HepG2 (cell line): ENCODE results near the gene TBC1D16. TPM values are rescaled to one million over a fixed set of nuclear protein-coding genes. Genes with fewer than 3 reads are reported as not detected.
A peak's percentile ranks its signal among the peaks of the same experiment; 100 is the strongest.

ENCODE experiments used
- AHR ChIP-seq: IDR thresholded peaks from 2 replicates; pipeline ENCODE4 v1.6.1; 2018; ENCODE audit warnings: missing genetic modification reagents, missing compliant biosample characterization
- BCL6 ChIP-seq: IDR thresholded peaks from 2 replicates; pipeline ENCODE4 v1.6.1; 2016; ENCODE audit warnings: missing genetic modification reagents, missing compliant biosample characterization
- BHLHE40 ChIP-seq: IDR thresholded peaks from 2 replicates; pipeline ENCODE4 v1.6.1; 2011; ENCODE audit warnings: low read length, improper control_type of control experiment
- CEBPB ChIP-seq: IDR thresholded peaks from 2 replicates; pipeline ENCODE4 v1.6.1; 2011; ENCODE audit warnings: low read depth, low read length, improper control_type of control experiment, borderline replicate concordance
- EED ChIP-seq: sonication (generic); formaldehyde crosslinking; IDR thresholded peaks from 2 replicates; pipeline ENCODE4 v1.5.0; 2020; ENCODE audit warnings: mild to moderate bottlenecking, missing genetic modification reagents
- PITX1 ChIP-seq: sonication (generic); formaldehyde crosslinking; IDR thresholded peaks from 2 replicates; pipeline ENCODE4 v1.5.1; 2020; ENCODE audit warnings: mild to moderate bottlenecking, missing genetic modification reagents
- RBAK ChIP-seq: sonication (generic); formaldehyde crosslinking; IDR thresholded peaks from 2 replicates; pipeline ENCODE4 v1.5.1; 2020; ENCODE audit warnings: mild to moderate bottlenecking, missing genetic modification reagents
- SALL2 ChIP-seq: sonication (generic); formaldehyde crosslinking; IDR thresholded peaks from 2 replicates; pipeline ENCODE4 v1.8.1; 2023; ENCODE audit warnings: mild to moderate bottlenecking, missing genetic modification reagents, inconsistent platforms
- SRF ChIP-seq: IDR thresholded peaks from 2 replicates; pipeline ENCODE4 v1.6.1; 2011; ENCODE audit warnings: mild to moderate bottlenecking, low read depth, low read length, moderate library complexity
- TBL1XR1 ChIP-seq: fragments of 150-350 bp; IDR thresholded peaks from 2 replicates; pipeline ENCODE4 v1.6.1; 2014; ENCODE audit warnings: borderline replicate concordance, low read length; ENCODE audit not compliant: partially characterized antibody
- ZNF766 ChIP-seq: sonication (generic); formaldehyde crosslinking; IDR thresholded peaks from 2 replicates; pipeline ENCODE4 v1.5.0; 2020; ENCODE audit warnings: missing genetic modification reagents, borderline replicate concordance
- polyA plus RNA-seq, 8 experiments: library from polyadenylated mRNA; depleted of rRNA in 3 of 8; stranded (reverse) in 7 of 8; unstranded in 1 of 8; fragments of >200 nt; fragmentation: Illumina TruSeq in 4 of 8; extraction: Trizol in 4 of 8; gene quantifications; 2 replicates each; pipeline versions ENCODE4 v1.2.1 to v1.2.3, GENCODE V29; 2011 to 2016; ENCODE audit warnings: low read depth in 4 of 8, missing spikeins in 1 of 8, mixed read lengths in 1 of 8; ENCODE audit not compliant: insufficient read depth in 1 of 8
- total RNA-seq, 5 experiments: library from RNA; depleted of rRNA; stranded (reverse); fragments of >200 nt; fragmentation: Illumina TruSeq; extraction: Trizol; gene quantifications; 2 replicates each; pipeline ENCODE4 v1.2.3, GENCODE V29; 2016; ENCODE audit warnings: low read depth in 1 of 5
- TF ChIP-seq, protein P1 (sequence below): sonication (generic); formaldehyde crosslinking; IDR thresholded peaks from 2 replicates; pipeline ENCODE4 v1.4.0; 2020; ENCODE audit warnings: missing genetic modification reagents, mild to moderate bottlenecking, borderline replicate concordance
- TF ChIP-seq, protein P2 (sequence below): sonication (generic); formaldehyde crosslinking; IDR thresholded peaks from 2 replicates; pipeline ENCODE4 v1.8.0; 2022; ENCODE audit warnings: missing genetic modification reagents, mild to moderate bottlenecking, moderate library complexity, borderline replicate concordance
- TF ChIP-seq, protein P3 (sequence below): sonication (generic); formaldehyde crosslinking; IDR thresholded peaks from 2 replicates; pipeline ENCODE4 v1.8.1; 2023; ENCODE audit warnings: mild to moderate bottlenecking, missing genetic modification reagents, borderline replicate concordance
- TF ChIP-seq, protein P4 (sequence below): sonication (generic); formaldehyde crosslinking; IDR thresholded peaks from 2 replicates; pipeline ENCODE4 v1.4.0; 2020; ENCODE audit warnings: missing genetic modification reagents
- TF ChIP-seq, protein P5 (sequence below): sonication (generic); formaldehyde crosslinking; IDR thresholded peaks from 2 replicates; pipeline ENCODE4 v1.5.0; 2020; ENCODE audit warnings: missing genetic modification reagents, mild to moderate bottlenecking, borderline replicate concordance
- TF ChIP-seq, protein P6 (sequence below): sonication (generic); formaldehyde crosslinking; IDR thresholded peaks from 2 replicates; pipeline ENCODE4 v1.4.0; 2020; ENCODE audit warnings: missing genetic modification reagents, borderline replicate concordance

Gene TBC1D16
- total and polyA plus RNA-seq, 2 of the 13 experiments (the other 11 are each of a cell fraction or from before 2014, with no cell fraction given) = 14.9 to 24.9 TPM

DNA sequence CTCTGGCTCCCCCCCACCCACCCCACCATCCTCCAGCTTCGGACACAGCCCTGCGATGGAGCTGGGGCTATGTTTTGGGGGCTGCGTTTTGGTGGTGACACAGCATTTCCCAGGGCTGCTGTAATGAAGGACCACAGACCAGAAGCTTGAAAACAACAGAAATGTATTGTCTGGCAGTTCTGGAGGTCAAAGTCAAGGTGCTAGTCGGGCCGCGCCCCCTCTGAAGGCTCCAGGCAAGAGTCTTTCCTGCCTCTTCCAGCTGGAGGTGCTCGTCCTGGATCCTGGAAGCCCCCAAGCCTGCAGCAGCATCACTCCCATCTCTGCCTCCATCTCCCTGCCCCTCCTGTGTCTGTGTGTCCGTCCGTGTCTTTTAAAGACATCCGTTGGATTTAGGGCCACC lies 50.8 kb downstream of the TBC1D16 start (continued):
- TF ChIP-seq BCL6 (CRISPR knock-in tag) = peak; percentile 59
- TF ChIP-seq, protein P1, sequence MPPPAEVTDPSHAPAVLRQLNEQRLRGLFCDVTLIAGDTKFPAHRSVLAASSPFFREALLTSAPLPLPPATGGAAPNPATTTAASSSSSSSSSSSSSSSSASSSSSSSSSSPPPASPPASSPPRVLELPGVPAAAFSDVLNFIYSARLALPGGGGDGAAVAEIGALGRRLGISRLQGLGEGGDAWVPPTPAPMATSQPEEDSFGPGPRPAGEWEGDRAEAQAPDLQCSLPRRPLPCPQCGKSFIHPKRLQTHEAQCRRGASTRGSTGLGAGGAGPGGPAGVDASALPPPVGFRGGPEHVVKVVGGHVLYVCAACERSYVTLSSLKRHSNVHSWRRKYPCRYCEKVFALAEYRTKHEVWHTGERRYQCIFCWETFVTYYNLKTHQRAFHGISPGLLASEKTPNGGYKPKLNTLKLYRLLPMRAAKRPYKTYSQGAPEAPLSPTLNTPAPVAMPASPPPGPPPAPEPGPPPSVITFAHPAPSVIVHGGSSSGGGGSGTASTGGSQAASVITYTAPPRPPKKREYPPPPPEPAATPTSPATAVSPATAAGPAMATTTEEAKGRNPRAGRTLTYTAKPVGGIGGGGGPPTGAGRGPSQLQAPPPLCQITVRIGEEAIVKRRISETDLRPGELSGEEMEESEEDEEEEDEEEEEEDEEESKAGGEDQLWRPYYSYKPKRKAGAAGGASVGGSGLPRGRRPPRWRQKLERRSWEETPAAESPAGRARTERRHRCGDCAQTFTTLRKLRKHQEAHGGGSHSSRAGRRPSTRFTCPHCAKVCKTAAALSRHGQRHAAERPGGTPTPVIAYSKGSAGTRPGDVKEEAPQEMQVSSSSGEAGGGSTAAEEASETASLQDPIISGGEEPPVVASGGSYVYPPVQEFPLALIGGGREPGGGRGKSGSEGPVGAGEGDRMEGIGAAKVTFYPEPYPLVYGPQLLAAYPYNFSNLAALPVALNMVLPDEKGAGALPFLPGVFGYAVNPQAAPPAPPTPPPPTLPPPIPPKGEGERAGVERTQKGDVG = no peak
- no peak for TF ChIP-seq BHLHE40
- TF ChIP-seq, protein P2, sequence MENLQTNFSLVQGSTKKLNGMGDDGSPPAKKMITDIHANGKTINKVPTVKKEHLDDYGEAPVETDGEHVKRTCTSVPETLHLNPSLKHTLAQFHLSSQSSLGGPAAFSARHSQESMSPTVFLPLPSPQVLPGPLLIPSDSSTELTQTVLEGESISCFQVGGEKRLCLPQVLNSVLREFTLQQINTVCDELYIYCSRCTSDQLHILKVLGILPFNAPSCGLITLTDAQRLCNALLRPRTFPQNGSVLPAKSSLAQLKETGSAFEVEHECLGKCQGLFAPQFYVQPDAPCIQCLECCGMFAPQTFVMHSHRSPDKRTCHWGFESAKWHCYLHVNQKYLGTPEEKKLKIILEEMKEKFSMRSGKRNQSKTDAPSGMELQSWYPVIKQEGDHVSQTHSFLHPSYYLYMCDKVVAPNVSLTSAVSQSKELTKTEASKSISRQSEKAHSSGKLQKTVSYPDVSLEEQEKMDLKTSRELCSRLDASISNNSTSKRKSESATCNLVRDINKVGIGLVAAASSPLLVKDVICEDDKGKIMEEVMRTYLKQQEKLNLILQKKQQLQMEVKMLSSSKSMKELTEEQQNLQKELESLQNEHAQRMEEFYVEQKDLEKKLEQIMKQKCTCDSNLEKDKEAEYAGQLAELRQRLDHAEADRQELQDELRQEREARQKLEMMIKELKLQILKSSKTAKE (CRISPR knock-in tag) = peak; percentile 83
- TF ChIP-seq, protein P3, sequence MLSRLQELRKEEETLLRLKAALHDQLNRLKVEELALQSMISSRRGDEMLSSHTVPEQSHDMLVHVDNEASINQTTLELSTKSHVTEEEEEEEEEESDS = no peak
- TF ChIP-seq, protein P4, sequence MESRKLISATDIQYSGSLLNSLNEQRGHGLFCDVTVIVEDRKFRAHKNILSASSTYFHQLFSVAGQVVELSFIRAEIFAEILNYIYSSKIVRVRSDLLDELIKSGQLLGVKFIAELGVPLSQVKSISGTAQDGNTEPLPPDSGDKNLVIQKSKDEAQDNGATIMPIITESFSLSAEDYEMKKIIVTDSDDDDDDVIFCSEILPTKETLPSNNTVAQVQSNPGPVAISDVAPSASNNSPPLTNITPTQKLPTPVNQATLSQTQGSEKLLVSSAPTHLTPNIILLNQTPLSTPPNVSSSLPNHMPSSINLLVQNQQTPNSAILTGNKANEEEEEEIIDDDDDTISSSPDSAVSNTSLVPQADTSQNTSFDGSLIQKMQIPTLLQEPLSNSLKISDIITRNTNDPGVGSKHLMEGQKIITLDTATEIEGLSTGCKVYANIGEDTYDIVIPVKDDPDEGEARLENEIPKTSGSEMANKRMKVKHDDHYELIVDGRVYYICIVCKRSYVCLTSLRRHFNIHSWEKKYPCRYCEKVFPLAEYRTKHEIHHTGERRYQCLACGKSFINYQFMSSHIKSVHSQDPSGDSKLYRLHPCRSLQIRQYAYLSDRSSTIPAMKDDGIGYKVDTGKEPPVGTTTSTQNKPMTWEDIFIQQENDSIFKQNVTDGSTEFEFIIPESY = peak; percentile 28; the same call in 1 of the 2 replicates
- TF ChIP-seq, protein P5, sequence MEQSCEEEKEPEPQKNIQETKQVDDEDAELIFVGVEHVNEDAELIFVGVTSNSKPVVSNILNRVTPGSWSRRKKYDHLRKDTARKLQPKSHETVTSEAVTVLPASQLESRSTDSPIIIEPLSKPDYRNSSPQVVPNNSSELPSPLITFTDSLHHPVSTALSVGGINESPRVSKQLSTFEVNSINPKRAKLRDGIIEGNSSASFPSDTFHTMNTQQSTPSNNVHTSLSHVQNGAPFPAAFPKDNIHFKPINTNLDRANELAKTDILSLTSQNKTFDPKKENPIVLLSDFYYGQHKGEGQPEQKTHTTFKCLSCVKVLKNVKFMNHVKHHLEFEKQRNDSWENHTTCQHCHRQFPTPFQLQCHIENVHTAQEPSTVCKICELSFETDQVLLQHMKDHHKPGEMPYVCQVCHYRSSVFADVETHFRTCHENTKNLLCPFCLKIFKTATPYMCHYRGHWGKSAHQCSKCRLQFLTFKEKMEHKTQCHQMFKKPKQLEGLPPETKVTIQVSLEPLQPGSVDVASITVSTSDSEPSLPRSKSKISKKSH (CRISPR knock-in tag) = peak; percentile 41; the same call in 1 of the 2 replicates
- TF ChIP-seq ZNF766 = no peak
- TF ChIP-seq RBAK = no peak
- no peak for TF ChIP-seq EED (CRISPR knock-in tag)
- TF ChIP-seq, protein P6, sequence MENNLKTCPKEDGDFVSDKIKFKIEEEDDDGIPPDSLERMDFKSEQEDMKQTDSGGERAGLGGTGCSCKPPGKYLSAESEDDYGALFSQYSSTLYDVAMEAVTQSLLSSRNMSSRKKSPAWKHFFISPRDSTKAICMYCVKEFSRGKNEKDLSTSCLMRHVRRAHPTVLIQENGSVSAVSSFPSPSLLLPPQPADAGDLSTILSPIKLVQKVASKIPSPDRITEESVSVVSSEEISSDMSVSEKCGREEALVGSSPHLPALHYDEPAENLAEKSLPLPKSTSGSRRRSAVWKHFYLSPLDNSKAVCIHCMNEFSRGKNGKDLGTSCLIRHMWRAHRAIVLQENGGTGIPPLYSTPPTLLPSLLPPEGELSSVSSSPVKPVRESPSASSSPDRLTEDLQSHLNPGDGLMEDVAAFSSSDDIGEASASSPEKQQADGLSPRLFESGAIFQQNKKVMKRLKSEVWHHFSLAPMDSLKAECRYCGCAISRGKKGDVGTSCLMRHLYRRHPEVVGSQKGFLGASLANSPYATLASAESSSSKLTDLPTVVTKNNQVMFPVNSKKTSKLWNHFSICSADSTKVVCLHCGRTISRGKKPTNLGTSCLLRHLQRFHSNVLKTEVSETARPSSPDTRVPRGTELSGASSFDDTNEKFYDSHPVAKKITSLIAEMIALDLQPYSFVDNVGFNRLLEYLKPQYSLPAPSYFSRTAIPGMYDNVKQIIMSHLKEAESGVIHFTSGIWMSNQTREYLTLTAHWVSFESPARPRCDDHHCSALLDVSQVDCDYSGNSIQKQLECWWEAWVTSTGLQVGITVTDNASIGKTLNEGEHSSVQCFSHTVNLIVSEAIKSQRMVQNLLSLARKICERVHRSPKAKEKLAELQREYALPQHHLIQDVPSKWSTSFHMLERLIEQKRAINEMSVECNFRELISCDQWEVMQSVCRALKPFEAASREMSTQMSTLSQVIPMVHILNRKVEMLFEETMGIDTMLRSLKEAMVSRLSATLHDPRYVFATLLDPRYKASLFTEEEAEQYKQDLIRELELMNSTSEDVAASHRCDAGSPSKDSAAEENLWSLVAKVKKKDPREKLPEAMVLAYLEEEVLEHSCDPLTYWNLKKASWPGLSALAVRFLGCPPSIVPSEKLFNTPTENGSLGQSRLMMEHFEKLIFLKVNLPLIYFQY = no peak
- no peak for TF ChIP-seq CEBPB
- peak; percentile 91 for TF ChIP-seq TBL1XR1
- TF ChIP-seq AHR (CRISPR knock-in tag) = no peak
- no peak for TF ChIP-seq SALL2 (CRISPR knock-in tag)
- no peak for TF ChIP-seq PITX1 (CRISPR knock-in tag)
- TF ChIP-seq SRF = no peak
